Lower leg skin (tissue), 3 donors: ENCODE results near the gene DRICH1.

Source experiments
- POLR2A ChIP-seq, 2 donors: fragments of 450-650 bp; IDR thresholded peaks; one replicate each; pipeline ENCODE4 v1.6.1; 2016 to 2017; ENCODE audit warnings: antibody characterized with exemption in 2 of 2, mild to moderate bottlenecking in 1 of 2, moderate library complexity in 1 of 2
- TF ChIP-seq, protein P1 (sequence below), 3 donors: fragments of 450-650 bp; IDR thresholded peaks; one replicate each; pipeline ENCODE4 v1.5.1; 2016; ENCODE audit warnings: antibody characterized with exemption in 3 of 3, mild to moderate bottlenecking in 3 of 3, moderate library complexity in 2 of 3

DNA sequence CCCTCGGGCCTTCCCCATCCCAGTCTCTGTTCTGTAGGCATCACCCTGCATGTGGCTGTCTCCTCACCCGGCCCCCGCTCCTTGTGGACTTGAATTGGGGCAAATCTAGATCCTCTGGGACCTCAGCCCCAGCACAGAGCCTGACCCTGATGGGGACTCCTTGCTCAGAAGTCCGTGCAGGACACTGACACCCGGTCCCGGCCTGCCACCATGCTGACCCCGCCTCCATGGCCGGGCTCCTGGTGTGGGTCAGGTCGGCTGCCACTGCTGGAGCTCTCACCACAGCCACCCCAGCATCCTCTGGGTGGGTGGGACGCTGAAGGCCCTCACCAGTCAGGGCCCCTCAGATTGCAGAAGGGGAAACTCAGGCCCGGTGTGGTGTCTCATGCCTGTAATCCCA, 53.8 kb downstream of the DRICH1 start:
- TF ChIP-seq, protein P1, sequence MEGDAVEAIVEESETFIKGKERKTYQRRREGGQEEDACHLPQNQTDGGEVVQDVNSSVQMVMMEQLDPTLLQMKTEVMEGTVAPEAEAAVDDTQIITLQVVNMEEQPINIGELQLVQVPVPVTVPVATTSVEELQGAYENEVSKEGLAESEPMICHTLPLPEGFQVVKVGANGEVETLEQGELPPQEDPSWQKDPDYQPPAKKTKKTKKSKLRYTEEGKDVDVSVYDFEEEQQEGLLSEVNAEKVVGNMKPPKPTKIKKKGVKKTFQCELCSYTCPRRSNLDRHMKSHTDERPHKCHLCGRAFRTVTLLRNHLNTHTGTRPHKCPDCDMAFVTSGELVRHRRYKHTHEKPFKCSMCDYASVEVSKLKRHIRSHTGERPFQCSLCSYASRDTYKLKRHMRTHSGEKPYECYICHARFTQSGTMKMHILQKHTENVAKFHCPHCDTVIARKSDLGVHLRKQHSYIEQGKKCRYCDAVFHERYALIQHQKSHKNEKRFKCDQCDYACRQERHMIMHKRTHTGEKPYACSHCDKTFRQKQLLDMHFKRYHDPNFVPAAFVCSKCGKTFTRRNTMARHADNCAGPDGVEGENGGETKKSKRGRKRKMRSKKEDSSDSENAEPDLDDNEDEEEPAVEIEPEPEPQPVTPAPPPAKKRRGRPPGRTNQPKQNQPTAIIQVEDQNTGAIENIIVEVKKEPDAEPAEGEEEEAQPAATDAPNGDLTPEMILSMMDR (IDR thresholded peaks at IDR 0.05) = no peak
- TF ChIP-seq POLR2A (IDR thresholded peaks at IDR 0.05) = no peak
